ENCODE data around the gene PSMB2. TPM values are rescaled to one million over a fixed set of nuclear protein-coding genes. Genes with fewer than 3 reads are reported as not detected.
"Not testable (repeated sequence)": the region's sequence is repeated elsewhere in the genome, so short reads cannot be mapped to it uniquely, and the experiment has no call there.

Gene PSMB2
- total and polyA plus RNA-seq, 2 donors from 2014 or later, result 44.1 to 78.0 TPM

DNA sequence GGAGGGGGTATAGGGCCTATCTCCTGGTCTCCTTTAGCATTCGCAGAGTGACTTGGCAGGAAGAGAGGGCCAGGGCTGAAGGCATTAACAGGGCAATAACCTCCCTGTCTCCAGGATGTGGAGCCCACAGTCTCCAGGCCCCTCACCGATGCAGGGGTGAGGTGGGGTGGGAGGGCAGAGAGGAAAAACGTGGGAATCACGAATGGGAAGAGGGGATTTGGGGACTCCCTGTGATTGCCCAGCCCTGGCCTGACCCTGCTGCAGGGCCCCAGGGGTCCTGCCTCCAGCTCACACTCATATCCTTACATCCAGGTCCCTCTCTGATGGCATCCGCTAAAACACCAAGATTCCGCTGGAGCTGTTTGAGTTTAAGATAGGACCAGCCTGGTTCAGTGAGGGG, 53.6 kb downstream of the PSMB2 start:
- Histone ChIP-seq H3K9me3 (ENCODE audit: control insufficient read depth in 2 of 3, insufficient read depth in 1 of 3, low read length in 3 of 3) (no peaks in the 10 kb centered on the region), H3K27me3 (ENCODE audit: control insufficient read depth, insufficient read depth, low read length) (no peaks in the 10 kb centered on the region), H3K27ac (ENCODE audit: low read depth in 2 of 2, low read length in 2 of 2) (no peak overlapping the region), H3K4me3 (ENCODE audit: low read length in 3 of 3) (no peak overlapping the region), H3K36me3 (ENCODE audit: control insufficient read depth in 2 of 3, insufficient read depth in 3 of 3, low read length in 3 of 3) (no peaks in the 10 kb centered on the region), H3K9ac (ENCODE audit: low read length in 3 of 3) (no peak overlapping the region), H3K4me1 (ENCODE audit: control insufficient read depth in 2 of 3, insufficient read depth in 2 of 3, low read depth in 1 of 3, low read length in 3 of 3) (no peaks in the 10 kb centered on the region)
- no peak for DNase-seq
- FAIRE-seq, result no peak
- no peak for TF ChIP-seq CTCF (IDR thresholded peaks at IDR 0.05; ENCODE audit: borderline replicate concordance, extremely low read depth, insufficient read depth)
- intact Hi-C loops (cut with DNase I), result no loop called here

DNA sequence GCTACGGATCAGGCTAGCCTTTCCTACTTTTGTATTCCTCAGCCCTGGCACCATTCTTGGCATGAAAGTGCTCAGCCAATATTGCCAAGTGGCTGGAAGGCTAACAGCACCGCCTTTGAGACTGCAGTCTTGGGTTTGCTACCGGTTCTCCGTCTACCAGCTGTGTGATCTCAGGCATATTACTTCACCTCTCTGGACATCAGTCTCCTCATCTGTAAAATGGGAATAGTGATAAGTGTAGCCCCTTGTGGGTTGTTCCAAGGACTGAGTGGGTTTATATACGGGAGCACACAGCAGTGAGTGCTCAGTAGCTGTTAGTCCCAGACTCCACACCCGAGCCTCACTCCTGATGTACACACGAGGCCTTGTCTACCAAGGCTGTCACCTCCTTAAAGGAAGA, 54.5 kb downstream of the PSMB2 start:
- intact Hi-C loops (cut with DNase I), result no loop called here
- Histone ChIP-seq H3K9ac (ENCODE audit: low read length in 3 of 3) (no peak overlapping the region), H3K36me3 (ENCODE audit: control insufficient read depth in 2 of 3, insufficient read depth in 3 of 3, low read length in 3 of 3) (no peaks in the 10 kb centered on the region), H3K4me3 (ENCODE audit: low read length in 3 of 3) (no peak overlapping the region), H3K27me3 (ENCODE audit: control insufficient read depth, insufficient read depth, low read length) (no peaks in the 10 kb centered on the region), H3K9me3 (ENCODE audit: control insufficient read depth in 2 of 3, insufficient read depth in 1 of 3, low read length in 3 of 3) (no peaks in the 10 kb centered on the region), H3K27ac (ENCODE audit: low read depth in 2 of 2, low read length in 2 of 2) (no peak overlapping the region), H3K4me1 (ENCODE audit: control insufficient read depth in 2 of 3, insufficient read depth in 2 of 3, low read depth in 1 of 3, low read length in 3 of 3) (no peaks in the 10 kb centered on the region)
- FAIRE-seq (no peak), DNase-seq (no peak)
- no peak for TF ChIP-seq CTCF (IDR thresholded peaks at IDR 0.05; ENCODE audit: borderline replicate concordance, extremely low read depth, insufficient read depth)

DNA sequence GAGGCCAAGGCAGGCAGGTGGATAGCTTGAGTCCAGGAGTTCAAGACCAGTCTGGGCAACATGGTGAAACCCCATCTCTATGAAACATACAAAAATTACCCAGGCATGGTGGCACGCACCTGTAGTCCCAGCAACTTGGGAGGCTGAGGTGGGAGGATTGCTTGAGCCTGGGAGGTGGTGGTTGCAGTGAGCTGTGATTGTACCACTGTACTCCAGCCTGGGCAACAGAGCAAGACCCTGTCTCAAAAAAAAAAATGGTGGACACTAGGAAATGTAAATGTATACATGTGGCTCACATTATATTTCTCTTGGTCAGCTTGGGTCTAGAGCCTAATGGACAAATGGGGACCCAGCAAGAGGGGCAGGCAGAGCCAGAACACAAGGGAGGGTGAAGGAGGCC, 55.5 kb downstream of the PSMB2 start:
- H3K36me3 ChIP-seq (ENCODE audit: control insufficient read depth in 2 of 3, insufficient read depth in 3 of 3, low read length in 3 of 3); H3K4me3 ChIP-seq (ENCODE audit: low read length in 3 of 3); DNase-seq; H3K9ac ChIP-seq (ENCODE audit: low read length in 3 of 3); H3K4me1 ChIP-seq (ENCODE audit: control insufficient read depth in 2 of 3, insufficient read depth in 2 of 3, low read depth in 1 of 3, low read length in 3 of 3); H3K27me3 ChIP-seq (ENCODE audit: control insufficient read depth, insufficient read depth, low read length); H3K9me3 ChIP-seq (ENCODE audit: control insufficient read depth in 2 of 3, insufficient read depth in 1 of 3, low read length in 3 of 3); FAIRE-seq; H3K27ac ChIP-seq (ENCODE audit: low read depth in 2 of 2, low read length in 2 of 2); intact Hi-C loops (cut with DNase I): not testable (repeated sequence)

DNA sequence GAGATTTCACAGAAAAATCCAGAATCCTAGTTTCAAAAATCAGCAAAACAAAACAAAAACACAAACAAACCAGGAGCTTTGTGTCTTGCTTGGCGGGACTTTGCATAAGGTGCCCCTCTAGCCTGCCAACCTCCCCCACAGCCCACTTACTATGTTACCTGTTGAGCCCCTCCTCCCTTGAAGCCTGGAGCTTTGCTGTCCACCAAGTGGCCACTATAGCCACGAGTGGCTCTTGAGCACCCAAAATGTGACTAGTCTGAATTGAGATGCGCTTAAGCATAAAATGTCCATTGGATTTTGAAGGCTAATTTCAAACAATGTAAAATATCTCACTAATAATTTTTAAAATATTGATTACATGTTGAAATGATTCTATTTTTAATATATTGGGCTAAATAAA, 56.0 kb downstream of the PSMB2 start:
- no peak overlapping the region for H3K27ac ChIP-seq (ENCODE audit: low read depth in 2 of 2, low read length in 2 of 2)
- no peaks in the 10 kb centered on the region for H3K27me3 ChIP-seq (ENCODE audit: control insufficient read depth, insufficient read depth, low read length)
- no peaks in the 10 kb centered on the region for H3K36me3 ChIP-seq (ENCODE audit: control insufficient read depth in 2 of 3, insufficient read depth in 3 of 3, low read length in 3 of 3)
- no peak for TF ChIP-seq CTCF (IDR thresholded peaks at IDR 0.05; ENCODE audit: borderline replicate concordance, extremely low read depth, insufficient read depth)
- intact Hi-C loops (cut with DNase I), result no loop called here
- no peaks in the 10 kb centered on the region for H3K4me1 ChIP-seq (ENCODE audit: control insufficient read depth in 2 of 3, insufficient read depth in 2 of 3, low read depth in 1 of 3, low read length in 3 of 3)
- no peak overlapping the region for H3K9ac ChIP-seq (ENCODE audit: low read length in 3 of 3)
- no peak for FAIRE-seq
- H3K9me3 ChIP-seq (ENCODE audit: control insufficient read depth in 2 of 3, insufficient read depth in 1 of 3, low read length in 3 of 3), result no peaks in the 10 kb centered on the region
- H3K4me3 ChIP-seq (ENCODE audit: low read length in 3 of 3), result no peak overlapping the region
- no peak for DNase-seq

DNA sequence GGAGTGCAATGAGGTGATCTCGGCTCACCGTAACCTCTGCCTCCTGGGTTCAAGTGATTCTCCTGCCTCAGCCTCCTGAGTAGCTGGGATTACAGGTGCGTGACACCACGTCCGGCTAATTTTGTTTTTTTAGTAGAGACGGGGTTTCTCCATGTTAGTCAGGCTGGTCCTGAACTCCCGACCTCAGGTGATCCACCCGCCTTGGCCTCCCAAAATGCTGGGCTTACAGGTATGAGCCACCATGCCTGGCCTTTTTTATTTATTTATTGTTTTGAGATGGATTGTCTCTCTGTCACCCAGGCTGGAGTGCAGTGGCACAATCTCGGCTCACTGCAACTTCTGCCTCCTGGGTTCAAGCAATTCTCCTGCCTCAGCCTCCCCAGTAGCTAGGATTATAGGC, 59.7 kb downstream of the PSMB2 start:
- FAIRE-seq; DNase-seq; intact Hi-C loops (cut with DNase I); H3K9me3 ChIP-seq (ENCODE audit: control insufficient read depth in 2 of 3, insufficient read depth in 1 of 3, low read length in 3 of 3); H3K27me3 ChIP-seq (ENCODE audit: control insufficient read depth, insufficient read depth, low read length); H3K4me3 ChIP-seq (ENCODE audit: low read length in 3 of 3); H3K9ac ChIP-seq (ENCODE audit: low read length in 3 of 3); H3K27ac ChIP-seq (ENCODE audit: low read depth in 2 of 2, low read length in 2 of 2); H3K4me1 ChIP-seq (ENCODE audit: control insufficient read depth in 2 of 3, insufficient read depth in 2 of 3, low read depth in 1 of 3, low read length in 3 of 3); H3K36me3 ChIP-seq (ENCODE audit: control insufficient read depth in 2 of 3, insufficient read depth in 3 of 3, low read length in 3 of 3): not testable (repeated sequence)
